ENCODE measurements around the gene BAAT. TPM values are rescaled to one million over a fixed set of nuclear protein-coding genes. Genes with fewer than 3 reads are reported as not detected.

BAAT gene
- total RNA-seq, 1 experiment from 2014 or later, result 0.17 TPM

DNA sequence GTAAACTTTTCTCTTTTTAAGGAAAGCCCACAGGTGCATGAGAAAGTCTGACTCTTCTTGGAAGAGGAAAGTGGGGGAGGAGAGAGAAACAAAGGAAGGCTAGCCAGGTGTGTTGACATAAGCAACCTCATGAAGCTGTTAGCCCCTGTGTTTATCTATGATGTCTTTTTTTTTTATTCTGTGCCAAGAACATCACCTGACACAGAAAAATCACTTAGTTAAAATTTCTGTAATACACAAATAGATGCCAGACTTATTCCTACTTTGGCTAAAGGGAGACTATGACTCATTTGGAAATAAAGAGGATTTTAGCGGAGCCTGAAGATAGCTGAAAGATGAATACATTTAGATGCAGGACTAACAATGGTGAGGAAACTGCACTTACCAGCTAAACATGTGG is 58.3 kb downstream of the BAAT start:
- CTCF ChIA-PET, result interaction anchor here (1.4 to 1.8 kb wide), 2 partner anchors 26 to 62 kb away, joined by 6 to 9 read pairs; no protein-coding TSS in a partner anchor
- POLR2A ChIA-PET, result no interaction called here
- H3K4me1 Mint-ChIP-seq, result peaks cover 22% of the 10 kb centered on the region
- no peak for TF ChIP-seq HMGA2 (CRISPR knock-in tag; IDR thresholded peaks at IDR 0.05)
- TF ChIP-seq FOXJ3 (CRISPR knock-in tag; IDR thresholded peaks at IDR 0.05; ENCODE audit: borderline replicate concordance), result no peak
- no peak for TF ChIP-seq ZNF138 (CRISPR knock-in tag; conservative IDR thresholded peaks at IDR 0.05)
- no peak for TF ChIP-seq NR2C2 (CRISPR knock-in tag; IDR thresholded peaks at IDR 0.05)
- TF ChIP-seq, protein P1, sequence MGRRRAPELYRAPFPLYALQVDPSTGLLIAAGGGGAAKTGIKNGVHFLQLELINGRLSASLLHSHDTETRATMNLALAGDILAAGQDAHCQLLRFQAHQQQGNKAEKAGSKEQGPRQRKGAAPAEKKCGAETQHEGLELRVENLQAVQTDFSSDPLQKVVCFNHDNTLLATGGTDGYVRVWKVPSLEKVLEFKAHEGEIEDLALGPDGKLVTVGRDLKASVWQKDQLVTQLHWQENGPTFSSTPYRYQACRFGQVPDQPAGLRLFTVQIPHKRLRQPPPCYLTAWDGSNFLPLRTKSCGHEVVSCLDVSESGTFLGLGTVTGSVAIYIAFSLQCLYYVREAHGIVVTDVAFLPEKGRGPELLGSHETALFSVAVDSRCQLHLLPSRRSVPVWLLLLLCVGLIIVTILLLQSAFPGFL (CRISPR knock-in tag; IDR thresholded peaks at IDR 0.05; ENCODE audit: borderline replicate concordance), result no peak
- ATAC-seq (peak; percentile 38), DNase-seq (ENCODE audit: low spot score) (no peak)
- no peaks in the 10 kb centered on the region for H3K27me3 Mint-ChIP-seq (ENCODE audit: low read depth)
- H3K36me3 Mint-ChIP-seq, result peaks cover 14% of the 10 kb centered on the region
- H3K9me3 Mint-ChIP-seq, result peaks cover 23% of the 10 kb centered on the region
- no peak overlapping the region; the same call in 1 of the 2 replicates for H3K4me3 Mint-ChIP-seq
- peak overlapping the region; percentile 73; the same call in 1 of the 2 replicates for H3K27ac Mint-ChIP-seq

DNA sequence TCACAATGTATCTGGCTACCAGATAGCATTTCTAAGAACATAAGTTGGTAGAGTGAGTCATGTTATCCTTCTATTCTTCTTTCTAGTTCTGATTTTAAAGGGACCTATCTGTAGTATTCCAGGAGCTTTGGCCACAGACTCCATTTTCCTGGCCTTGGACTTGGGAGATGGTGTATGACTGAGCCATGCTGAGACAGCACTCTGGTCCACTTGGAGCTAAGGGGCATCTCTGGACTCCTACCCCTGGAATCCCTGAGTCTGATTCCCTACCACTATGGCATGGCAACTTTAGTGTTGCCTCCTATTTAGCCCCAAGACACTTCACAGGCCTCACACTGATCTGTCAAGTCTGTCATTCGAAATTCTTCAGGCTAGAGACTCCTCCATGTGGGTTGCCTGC is 58.8 kb downstream of the BAAT start:
- TF ChIP-seq FOXP1 (CRISPR knock-in tag; IDR thresholded peaks at IDR 0.05; ENCODE audit: borderline replicate concordance), result no peak
- TF ChIP-seq ELF4 (CRISPR knock-in tag; IDR thresholded peaks at IDR 0.05; ENCODE audit: low read depth), result no peak
- TF ChIP-seq, protein P2, sequence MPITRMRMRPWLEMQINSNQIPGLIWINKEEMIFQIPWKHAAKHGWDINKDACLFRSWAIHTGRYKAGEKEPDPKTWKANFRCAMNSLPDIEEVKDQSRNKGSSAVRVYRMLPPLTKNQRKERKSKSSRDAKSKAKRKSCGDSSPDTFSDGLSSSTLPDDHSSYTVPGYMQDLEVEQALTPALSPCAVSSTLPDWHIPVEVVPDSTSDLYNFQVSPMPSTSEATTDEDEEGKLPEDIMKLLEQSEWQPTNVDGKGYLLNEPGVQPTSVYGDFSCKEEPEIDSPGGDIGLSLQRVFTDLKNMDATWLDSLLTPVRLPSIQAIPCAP (CRISPR knock-in tag; IDR thresholded peaks at IDR 0.05), result no peak
- no peak for TF ChIP-seq MYBL2 (CRISPR knock-in tag; IDR thresholded peaks at IDR 0.05)
- no peak for TF ChIP-seq CREB1 (CRISPR knock-in tag; IDR thresholded peaks at IDR 0.05)
- TF ChIP-seq KAT7 (CRISPR knock-in tag; IDR thresholded peaks at IDR 0.05; ENCODE audit: borderline replicate concordance), result no peak
- TF ChIP-seq OVOL2 (CRISPR knock-in tag; IDR thresholded peaks at IDR 0.05; ENCODE audit: borderline replicate concordance), result no peak
- no peak for TF ChIP-seq ZNF121 (CRISPR knock-in tag; IDR thresholded peaks at IDR 0.05)
- H3K27me3 Mint-ChIP-seq (ENCODE audit: low read depth), result no peaks in the 10 kb centered on the region
- H3K9me3 Mint-ChIP-seq, result peaks cover 23% of the 10 kb centered on the region
- ATAC-seq (peak; percentile 47), DNase-seq (ENCODE audit: low spot score) (no peak)
- ChIA-PET CTCF (interaction anchor here (1.4 to 1.8 kb wide), 2 partner anchors 26 to 63 kb away, joined by 6 to 9 read pairs; no protein-coding TSS in a partner anchor), POLR2A (no interaction called here)
- H3K4me1 Mint-ChIP-seq, result peaks cover 24% of the 10 kb centered on the region
- H3K27ac Mint-ChIP-seq, result peak overlapping the region; percentile 73; the same call in 1 of the 2 replicates
- H3K36me3 Mint-ChIP-seq, result peaks cover 14% of the 10 kb centered on the region
- H3K4me3 Mint-ChIP-seq, result no peak overlapping the region; the same call in 1 of the 2 replicates

GRCh38 chr9:101325053-101325452 is 59.8 kb downstream of the BAAT start:
- Mint-ChIP-seq H3K36me3 (peaks cover 14% of the 10 kb centered on the region), H3K4me1 (peaks cover 25% of the 10 kb centered on the region), H3K27ac (no peak overlapping the region), H3K9me3 (peaks cover 23% of the 10 kb centered on the region), H3K4me3 (no peak overlapping the region), H3K27me3 (ENCODE audit: low read depth) (no peaks in the 10 kb centered on the region)
- ATAC-seq, result no peak
- DNase-seq (ENCODE audit: low spot score), result no peak
- TF ChIP-seq, protein P3, sequence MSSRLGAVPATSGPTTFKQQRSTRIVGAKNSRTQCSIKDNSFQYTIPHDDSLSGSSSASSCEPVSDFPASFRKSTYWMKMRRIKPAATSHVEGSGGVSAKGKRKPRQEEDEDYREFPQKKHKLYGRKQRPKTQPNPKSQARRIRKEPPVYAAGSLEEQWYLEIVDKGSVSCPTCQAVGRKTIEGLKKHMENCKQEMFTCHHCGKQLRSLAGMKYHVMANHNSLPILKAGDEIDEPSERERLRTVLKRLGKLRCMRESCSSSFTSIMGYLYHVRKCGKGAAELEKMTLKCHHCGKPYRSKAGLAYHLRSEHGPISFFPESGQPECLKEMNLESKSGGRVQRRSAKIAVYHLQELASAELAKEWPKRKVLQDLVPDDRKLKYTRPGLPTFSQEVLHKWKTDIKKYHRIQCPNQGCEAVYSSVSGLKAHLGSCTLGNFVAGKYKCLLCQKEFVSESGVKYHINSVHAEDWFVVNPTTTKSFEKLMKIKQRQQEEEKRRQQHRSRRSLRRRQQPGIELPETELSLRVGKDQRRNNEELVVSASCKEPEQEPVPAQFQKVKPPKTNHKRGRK (CRISPR knock-in tag; IDR thresholded peaks at IDR 0.05; ENCODE audit: borderline replicate concordance), result no peak
- TF ChIP-seq MXD4 (CRISPR knock-in tag; IDR thresholded peaks at IDR 0.05; ENCODE audit: borderline replicate concordance), result no peak
- no peak for TF ChIP-seq TEAD1 (CRISPR knock-in tag; IDR thresholded peaks at IDR 0.05)
- TF ChIP-seq JUN (CRISPR knock-in tag; IDR thresholded peaks at IDR 0.05), result no peak
- TF ChIP-seq FOXJ3 (CRISPR knock-in tag; IDR thresholded peaks at IDR 0.05; ENCODE audit: borderline replicate concordance), result no peak
- no peak for TF ChIP-seq NFATC4 (CRISPR knock-in tag; IDR thresholded peaks at IDR 0.05)
- TF ChIP-seq CBFB (CRISPR knock-in tag; IDR thresholded peaks at IDR 0.05; ENCODE audit: low read depth), result no peak
- TF ChIP-seq, protein P4, sequence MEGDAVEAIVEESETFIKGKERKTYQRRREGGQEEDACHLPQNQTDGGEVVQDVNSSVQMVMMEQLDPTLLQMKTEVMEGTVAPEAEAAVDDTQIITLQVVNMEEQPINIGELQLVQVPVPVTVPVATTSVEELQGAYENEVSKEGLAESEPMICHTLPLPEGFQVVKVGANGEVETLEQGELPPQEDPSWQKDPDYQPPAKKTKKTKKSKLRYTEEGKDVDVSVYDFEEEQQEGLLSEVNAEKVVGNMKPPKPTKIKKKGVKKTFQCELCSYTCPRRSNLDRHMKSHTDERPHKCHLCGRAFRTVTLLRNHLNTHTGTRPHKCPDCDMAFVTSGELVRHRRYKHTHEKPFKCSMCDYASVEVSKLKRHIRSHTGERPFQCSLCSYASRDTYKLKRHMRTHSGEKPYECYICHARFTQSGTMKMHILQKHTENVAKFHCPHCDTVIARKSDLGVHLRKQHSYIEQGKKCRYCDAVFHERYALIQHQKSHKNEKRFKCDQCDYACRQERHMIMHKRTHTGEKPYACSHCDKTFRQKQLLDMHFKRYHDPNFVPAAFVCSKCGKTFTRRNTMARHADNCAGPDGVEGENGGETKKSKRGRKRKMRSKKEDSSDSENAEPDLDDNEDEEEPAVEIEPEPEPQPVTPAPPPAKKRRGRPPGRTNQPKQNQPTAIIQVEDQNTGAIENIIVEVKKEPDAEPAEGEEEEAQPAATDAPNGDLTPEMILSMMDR (IDR thresholded peaks at IDR 0.05), result no peak
- no peak for TF ChIP-seq ESRRA (CRISPR knock-in tag; IDR thresholded peaks at IDR 0.05; ENCODE audit: borderline replicate concordance)
- TF ChIP-seq RORB (CRISPR knock-in tag; IDR thresholded peaks at IDR 0.05), result no peak
- ChIA-PET POLR2A (no interaction called here), CTCF (interaction anchor here (1.0 kb wide), 1 partner anchor 63 kb away, joined by 3 read pairs; no protein-coding TSS in a partner anchor)

All from WTC11 (cell line).